Transverse colon (tissue), 3 donors: ENCODE measurements around the gene CXCR4.

Source experiments
- POLR2A ChIP-seq: fragments of 450-650 bp; IDR thresholded peaks from one replicate; pipeline ENCODE4 v1.6.1; 2016; ENCODE audit warnings: antibody characterized with exemption, mild to moderate bottlenecking, moderate library complexity
- TF ChIP-seq, protein P1 (sequence below), 5 experiments: fragments of 200-600 bp in 3 of 5; fragments of 450-650 bp in 2 of 5; sonication (generic) in 3 of 5; IDR thresholded peaks; 1 replicate in 2 of 5; 2 replicates in 3 of 5; pipeline ENCODE4 v1.5.1; 2016 to 2017; ENCODE audit warnings: antibody characterized with exemption in 5 of 5, inconsistent platforms in 3 of 5, mild to moderate bottlenecking in 2 of 5, moderate library complexity in 1 of 5

DNA sequence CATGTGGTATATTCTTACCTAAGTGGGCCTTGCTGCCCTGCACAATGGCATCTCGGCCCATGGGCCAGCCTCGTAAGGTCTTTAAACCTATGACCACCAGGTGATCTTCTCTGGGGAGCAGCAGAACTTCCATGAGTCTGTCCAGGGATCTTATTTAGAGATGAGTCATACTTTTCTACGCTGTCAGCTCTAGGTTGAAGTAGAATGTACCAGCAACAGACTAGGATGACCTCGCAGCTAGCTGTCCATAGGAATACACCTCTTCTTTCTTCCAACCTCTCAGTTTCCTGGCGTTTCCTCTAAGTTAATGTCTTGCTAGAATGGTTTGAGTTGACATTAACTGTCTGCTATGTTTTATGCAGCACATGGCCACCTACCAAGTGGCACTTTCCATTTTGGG is 15.6 kb upstream of the CXCR4 start:
- TF ChIP-seq, protein P1, sequence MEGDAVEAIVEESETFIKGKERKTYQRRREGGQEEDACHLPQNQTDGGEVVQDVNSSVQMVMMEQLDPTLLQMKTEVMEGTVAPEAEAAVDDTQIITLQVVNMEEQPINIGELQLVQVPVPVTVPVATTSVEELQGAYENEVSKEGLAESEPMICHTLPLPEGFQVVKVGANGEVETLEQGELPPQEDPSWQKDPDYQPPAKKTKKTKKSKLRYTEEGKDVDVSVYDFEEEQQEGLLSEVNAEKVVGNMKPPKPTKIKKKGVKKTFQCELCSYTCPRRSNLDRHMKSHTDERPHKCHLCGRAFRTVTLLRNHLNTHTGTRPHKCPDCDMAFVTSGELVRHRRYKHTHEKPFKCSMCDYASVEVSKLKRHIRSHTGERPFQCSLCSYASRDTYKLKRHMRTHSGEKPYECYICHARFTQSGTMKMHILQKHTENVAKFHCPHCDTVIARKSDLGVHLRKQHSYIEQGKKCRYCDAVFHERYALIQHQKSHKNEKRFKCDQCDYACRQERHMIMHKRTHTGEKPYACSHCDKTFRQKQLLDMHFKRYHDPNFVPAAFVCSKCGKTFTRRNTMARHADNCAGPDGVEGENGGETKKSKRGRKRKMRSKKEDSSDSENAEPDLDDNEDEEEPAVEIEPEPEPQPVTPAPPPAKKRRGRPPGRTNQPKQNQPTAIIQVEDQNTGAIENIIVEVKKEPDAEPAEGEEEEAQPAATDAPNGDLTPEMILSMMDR (IDR thresholded peaks at IDR 0.05) = no peak
- no peak for TF ChIP-seq POLR2A
